GM19023 (cell line): ENCODE results near the gene GUCA1A.
"Not testable (repeated sequence)": the region's sequence is repeated elsewhere in the genome, so short reads cannot be mapped to it uniquely, and the experiment has no call there.

Source experiments
- ATAC-seq: cut with Tn5 transposase; IDR thresholded peaks from one replicate; pipeline ENCODE4 v1.9.1; 2021; ENCODE audit warnings: mild to moderate bottlenecking, moderate library complexity; ENCODE audit not compliant: unreplicated experiment

GUCA1A gene

DNA sequence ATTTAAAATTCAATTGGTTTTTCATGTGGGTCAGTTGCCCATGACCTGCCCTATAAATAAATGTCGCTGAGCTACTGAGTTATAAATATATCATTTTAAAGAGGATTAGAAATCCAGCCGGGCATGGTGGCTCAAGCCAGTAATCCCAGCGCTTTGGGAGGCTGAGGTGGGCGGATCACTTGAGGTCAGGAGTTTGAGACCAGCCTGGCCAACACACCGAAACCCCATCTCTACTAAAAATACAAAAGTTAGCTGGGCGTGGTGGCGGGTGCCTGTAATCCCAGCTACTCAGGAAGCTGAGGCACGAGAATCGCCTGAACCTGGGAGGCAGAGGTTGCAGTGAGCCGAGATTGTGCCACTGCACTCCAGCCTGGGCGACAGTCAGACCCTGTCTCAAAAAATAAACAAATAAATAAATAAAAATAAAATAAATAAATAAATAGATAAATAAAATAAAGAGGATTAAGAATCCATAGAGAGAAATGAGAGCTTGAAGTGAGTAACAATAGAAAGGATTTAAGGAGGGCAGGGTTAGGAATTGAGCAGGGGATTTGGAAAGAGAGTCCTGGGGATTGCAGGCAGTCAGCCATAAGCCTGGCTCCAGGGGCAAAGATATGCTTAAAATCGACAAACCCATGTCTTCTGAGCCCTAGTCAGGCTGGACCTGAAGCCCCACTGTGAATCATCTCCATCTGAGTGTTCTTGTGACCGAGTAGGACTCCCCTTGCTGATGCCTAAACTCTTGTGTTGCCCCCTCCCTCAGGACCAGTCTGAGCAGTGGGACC, 29.2 kb downstream of the GUCA1A start:
- not testable (repeated sequence) for ATAC-seq

DNA sequence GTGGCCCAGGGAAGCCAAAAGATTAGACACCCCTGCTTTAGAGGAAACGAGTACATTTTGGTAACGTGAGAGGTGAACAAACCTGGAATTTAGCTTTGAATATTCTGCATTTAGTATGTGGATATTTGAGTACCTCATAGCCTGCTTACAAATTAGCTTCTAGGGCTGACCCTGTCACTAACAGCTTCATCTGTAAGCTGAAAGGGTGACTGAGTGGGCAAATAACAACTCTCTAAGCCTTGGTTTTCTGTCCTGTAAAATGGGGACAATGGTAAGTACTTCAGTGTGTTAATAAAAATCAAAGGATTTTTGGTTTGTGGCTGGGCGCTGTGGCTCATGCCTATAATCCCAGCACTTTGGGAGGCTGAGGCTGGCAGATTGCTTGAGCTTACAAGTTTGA, 30.0 kb downstream of the GUCA1A start:
- no peak for ATAC-seq

DNA sequence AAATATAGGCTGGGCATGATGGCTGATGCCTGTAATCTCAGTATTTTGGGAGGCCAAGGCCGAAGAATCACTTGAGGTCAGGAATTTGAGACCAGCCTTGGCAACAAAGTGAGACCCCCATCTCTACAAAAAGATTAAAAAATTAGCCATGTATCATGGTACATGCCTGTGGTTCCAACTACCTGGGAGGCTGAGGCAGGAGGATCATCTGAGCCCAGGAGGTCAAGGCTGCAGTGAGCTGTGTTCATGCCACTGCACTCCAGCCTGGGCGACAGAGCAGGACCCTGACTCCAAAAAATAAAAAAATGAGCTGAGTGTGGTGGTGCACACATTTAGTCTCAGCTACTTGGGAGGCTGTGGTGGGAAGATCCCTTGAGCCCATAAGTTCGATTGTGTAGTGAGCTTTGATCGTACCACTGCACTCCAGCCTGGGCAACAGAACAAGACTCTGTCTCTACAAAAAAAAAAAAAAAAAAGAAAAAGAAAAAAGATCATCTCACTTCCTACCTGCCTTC, 31.7 kb downstream of the GUCA1A start:
- ATAC-seq = no peak

DNA sequence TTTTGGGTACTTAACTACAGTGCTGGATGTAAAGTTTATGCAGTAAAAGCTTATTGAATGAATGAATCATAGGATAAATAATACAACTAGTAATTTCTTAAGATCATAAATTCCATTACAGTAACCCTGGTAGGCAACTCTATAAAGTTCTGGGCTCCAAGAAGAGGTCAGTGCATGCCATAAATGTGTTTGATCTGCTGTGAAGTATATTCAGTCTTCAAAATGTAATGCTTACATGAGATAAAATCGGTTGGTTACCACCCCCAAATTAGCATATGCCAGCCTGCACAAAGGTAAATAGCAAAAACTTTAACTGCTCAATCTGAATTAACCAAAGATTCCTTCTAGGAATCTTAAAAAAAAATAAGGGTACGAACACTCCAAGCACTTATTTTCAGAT, 34.4 kb downstream of the GUCA1A start:
- not testable (repeated sequence) for ATAC-seq

DNA sequence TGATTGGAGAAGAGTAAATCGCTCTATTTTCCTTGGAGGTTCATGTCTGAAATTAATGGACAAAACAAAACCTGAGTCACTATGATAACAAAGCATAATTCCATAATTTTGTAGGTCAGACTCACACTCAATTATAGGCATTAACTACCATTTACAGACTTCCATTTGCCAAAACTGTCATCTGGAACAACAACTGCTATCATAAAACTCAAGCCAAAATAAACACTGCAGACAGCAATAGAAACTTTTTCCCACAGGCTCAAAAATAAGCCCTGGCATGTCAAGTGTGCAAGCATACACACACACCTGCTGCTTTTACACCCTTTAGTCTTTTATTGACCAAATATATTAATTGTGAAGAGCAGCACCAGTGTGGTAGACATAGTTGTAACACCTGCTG, 37.4 kb downstream of the GUCA1A start:
- no peak for ATAC-seq

DNA sequence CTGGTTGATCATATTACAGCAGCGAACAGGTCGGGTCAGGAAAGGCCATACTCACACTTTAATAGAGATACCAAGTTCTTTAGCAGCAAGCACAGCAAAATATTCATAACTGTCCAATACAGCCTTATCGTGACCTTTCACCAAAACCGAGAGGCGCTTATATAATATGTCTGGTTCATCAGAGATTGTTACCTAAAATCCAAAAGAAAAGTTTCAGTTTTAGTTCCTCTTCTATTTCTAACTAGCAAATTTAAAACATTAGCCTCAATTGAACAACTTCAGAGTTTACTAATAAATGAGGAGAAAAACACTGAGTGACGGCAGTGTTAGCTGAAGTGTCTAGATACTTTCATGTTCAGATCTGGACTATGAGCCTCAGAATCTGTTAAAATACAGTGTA, 38.6 kb downstream of the GUCA1A start:
- ATAC-seq = no peak

DNA sequence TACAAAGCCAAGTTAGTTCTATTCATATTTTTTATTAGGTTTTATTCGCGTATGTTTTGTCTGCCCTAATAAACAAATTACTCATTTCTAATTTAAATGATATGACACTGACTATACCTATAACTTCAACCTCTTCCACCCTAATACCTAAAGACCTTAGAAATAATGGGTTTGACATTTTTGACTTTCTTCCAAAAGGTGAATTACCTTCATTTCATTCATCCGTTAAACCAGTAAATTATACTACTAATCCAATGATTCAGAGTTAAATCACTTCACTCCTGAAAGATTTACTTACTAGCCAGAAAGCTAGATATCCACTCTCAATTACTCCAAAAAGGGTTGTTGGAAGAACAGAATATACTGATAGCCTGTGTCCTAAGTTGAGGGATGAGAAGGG, 39.3 kb downstream of the GUCA1A start:
- ATAC-seq = no peak

DNA sequence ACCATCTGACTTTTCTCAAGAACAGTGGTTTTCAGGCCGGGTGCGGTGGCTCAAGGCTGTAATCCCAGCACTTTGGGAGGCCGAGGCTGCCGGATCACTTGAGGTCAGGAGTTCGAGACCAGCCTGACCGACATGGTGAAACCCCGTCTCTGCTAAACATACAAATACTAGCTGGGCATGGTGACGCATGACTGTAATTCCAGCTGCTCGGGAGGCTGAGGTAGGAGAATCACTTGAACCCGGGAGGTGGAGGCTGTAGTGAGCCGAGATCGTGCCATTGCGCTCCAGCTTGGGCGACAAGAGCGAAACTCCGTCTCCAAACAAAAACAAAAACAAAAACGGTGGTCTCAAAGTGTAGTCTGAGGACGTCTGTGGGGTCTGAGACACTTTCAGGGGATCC, 43.3 kb downstream of the GUCA1A start:
- ATAC-seq = not testable (repeated sequence)

DNA sequence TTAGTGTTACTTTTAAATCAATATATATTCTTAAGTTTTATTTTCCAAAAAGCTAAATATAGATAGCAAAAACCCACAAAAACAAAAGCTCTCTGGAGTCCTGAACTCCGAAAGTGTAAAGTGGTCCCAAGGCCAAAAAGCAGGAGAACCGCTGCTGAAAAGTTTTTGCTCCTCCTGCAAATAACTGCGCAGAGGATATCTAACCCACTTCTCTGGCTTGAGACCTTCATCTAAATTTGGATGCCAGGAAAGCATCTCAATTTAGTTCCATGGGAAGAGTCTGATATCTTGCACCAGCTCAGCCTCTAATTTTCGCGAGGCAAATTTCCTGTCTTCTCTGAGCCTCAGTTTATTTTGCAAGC, 44.0 kb downstream of the GUCA1A start:
- no peak for ATAC-seq

DNA sequence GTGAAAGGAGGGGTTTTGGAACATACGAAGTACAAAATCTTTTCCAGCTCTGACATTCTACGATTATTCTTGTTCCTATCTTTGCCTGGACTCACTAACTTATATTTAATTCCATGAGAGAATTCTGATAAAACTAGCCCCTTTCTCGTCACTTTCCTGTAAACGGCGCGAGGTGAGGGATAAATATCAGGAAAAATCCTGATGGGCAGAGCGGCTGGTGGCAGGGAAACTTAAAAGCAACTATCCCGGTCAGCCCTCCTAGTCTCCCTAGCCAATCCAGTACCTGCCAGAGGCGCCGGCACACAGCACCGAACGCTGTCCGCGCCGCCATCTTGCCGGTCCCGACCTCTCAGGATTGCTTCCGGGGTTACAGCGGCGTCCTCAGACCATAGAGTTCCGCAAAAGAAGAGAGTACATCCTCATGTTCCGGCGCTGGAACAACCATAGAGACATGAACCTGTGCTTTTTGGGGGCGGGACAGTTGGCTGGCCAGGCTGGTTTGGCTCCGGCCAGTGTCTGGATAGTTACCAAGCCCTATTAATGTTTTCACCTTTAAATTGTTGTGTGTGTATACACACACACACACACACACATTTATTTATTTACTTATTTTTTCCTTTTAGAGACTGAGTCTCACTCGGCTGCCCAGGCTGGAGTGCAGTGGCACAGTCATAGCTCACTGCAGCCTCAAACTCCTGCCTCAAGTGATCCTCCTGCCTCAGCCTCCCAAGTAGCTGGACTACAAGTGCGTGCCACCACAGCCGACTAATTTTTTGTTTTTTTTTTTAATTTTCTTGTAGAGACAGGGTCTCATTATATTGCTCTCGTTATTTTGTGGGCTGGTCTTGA, 44.6 kb downstream of the GUCA1A start, which contains the start of gene MRPS10:
MRPS10 (minus strand) TSS at position 343 of the 849 bp plus-strand sequence; CDS start at position 331, 12 bp downstream.
- peak; percentile 92 for ATAC-seq

DNA sequence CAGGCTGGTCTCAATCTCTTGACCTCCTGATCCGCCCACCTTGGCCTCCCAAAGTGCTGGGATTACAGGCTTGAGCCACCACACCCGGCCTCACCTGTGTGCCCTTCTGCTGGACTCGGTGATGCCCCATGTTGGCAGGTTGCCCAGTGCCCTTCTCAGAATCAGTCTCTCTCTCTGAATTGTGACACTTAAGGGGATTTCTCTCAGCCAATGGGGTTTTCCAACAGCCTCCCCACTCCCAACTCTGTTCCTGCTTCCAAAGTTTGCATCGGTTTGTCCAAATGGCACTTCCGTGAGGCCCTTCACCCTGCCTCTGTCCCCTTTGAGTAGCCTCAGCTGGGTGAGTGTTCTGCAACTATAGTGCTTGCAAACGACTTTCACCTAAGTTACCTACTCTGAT, 47.6 kb downstream of the GUCA1A start:
- no peak for ATAC-seq

DNA sequence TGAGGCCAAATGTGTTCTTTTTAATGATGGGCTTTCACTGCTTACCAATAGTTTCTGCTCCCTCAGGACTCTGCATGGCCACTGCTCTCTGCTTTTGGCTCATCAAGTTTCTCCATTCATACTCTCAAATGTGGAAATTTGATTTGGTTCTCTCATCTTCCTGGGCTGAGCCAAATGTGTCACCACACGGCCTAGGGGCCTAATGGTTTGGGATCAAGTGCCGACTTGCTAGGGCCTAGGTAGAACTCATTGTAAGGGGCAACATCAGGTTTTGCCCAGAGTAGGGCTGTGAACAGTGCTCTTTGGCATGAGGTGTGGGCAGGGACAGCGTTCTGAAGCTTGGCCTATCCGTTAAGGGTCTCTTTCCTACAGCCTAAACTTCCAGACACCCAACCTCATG, 48.4 kb downstream of the GUCA1A start:
- ATAC-seq = no peak

DNA sequence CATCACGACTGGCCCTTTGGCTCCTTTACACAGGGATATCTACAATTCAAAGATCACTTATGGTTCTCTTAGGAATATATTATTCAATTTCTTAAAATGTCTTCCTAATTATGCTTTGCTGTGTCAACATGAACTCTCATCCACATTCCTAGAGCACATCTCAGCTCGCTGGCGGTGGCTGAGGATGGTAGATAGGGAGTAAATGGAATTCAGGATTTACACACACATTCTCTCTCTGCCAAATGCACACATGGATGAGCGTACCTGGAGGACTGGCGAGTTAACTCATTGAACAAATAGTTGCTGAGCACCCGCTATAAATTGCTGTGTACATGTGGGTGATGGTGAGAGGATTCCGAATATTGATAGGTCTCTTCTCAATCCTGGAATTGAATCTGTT, 49.3 kb downstream of the GUCA1A start:
- no peak for ATAC-seq

DNA sequence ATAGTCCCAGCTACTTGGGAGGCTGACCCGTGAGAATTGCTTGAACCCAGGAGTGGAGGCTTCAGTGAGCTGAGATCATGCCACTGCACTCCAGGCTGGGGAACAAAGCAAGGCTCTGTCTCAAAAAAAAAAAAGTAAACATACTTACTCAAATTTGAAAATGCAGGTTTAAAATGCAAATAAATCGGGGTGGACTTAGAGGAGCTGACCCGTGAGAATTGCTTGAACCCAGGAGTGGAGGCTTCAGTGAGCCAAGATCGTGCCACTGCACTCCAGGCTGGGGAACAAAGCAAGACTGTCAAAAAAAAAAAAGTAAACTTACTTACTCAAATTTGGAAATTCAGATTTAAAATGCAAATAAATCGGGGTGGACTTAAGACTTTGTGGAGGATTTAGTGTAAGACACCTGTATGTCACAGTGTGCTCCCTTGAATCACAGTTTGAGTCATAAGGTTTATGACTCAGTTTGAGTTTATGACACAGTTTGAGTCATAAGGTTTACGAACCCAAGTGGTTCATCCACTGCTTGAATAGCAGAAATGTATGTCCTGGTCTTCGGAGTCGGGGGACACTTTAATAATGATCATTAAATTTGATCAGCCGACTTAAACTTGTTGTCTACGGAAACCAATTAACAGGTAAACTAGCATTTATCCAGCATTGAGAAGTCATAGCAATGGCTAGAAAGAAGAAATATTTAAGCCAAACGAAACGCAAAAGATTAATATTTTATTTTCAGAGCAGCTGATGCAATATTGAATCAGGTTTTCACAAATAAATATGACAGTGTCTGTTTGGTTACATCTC, 51.3 kb downstream of the GUCA1A start:
- ATAC-seq = peak; percentile 91

DNA sequence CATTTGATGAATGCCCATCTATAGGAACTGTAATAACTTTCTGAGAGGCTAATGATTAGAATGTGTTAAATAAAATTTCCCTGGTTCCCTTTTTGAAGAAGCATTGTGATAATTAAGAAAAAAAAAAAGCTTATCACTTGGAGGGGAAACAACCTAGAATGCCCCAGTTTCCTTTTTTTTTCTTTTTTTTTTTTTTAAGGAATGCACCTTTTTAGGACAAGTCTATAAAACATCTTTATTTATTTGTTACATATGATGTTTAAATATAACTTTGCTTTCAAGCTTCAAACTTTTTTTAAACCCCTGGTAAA, 51.8 kb downstream of the GUCA1A start:
- ATAC-seq = no peak

DNA sequence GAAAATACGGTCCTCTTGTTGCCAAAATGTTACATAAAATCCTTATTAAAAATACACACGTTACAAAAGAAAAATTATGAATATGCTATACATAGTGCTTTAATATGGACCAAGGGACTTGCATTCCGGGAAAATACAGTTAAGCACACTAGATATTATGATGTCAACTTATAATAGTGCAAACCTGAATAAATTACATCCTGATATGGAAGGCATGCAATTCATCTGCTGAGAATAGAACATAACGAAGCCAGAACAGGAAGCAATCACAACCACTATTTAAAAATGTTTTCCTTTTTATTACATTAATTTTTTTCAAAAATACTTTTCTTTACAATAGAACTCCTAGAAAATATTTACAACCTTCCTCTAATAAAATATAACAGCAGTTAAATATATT, 52.3 kb downstream of the GUCA1A start:
- no peak for ATAC-seq

DNA sequence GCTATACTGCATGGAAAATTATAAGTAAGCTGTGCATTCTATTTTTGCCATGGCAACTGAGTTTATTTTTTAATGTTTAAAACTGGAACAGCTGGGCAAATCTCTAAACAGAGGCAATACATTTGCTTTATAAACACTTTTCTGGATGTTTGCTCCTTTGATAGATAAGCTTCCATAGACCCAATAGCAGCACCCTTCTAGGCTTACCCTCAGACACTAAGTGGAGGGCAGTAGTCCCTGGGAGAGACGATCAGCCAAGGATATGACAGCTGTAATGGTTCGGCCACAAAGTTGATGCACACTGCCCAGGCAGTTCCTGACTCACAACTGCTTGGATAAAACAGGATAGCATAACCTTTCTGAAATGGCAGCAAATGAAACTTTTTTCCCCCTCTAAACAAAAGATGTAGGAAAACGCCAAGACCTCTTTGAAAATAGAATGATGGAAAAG, 53.0 kb downstream of the GUCA1A start:
- no peak for ATAC-seq

DNA sequence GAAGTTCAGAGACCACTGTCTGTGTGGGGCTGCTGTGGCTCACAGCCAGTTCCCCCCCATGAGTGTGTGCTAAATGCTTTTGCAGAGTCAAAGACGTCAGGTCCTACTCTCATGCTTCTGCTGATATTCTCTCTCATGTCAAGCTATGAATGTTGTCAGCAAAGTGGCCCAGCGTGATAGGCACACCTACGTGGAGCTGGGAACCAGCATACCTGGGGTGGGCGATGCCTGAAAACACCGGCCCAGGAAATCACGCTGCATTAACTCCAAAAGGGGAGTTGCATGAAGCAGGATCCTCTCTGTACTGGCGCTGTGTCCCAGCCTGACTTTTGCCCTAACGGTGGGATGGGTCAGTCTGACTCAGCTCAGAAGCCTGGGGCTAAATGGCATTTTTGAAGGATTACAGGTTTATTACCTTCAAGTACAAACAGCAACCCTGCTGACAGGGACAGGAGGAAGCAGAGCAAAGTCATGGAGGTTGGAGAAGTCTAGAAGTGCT, 53.5 kb downstream of the GUCA1A start:
- ATAC-seq = no peak

DNA sequence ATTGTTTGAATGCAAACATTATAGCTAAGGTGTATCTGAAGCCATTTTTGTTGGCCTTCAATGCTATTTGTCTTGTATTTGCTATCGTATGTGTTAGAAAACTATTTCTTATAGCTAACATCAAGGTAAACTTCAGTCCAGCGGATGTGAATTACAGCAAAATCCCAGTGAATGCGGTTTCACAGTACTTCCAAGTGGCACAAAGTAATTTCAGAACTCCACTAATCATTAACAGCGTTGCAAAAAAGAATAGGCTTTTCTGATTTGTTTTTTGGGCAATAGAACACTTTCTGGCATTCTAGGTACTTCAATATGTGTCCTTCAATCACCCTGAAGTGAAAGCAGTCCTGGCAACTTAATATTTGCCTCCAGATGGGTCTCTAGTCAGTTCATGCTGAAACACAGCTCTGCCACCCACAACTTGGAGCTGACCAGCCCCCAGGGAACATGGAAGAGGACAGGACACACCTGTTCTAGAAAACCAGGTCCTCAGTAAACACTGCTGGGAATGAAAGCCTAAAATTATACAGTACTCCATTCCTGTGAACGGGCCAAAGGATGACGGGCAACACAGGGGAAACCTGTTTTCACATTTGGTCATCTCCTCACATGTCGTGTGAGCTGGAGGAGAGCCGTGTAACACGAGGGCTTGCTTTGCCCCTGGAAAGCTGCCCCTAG, 54.1 kb downstream of the GUCA1A start:
- ATAC-seq = no peak

DNA sequence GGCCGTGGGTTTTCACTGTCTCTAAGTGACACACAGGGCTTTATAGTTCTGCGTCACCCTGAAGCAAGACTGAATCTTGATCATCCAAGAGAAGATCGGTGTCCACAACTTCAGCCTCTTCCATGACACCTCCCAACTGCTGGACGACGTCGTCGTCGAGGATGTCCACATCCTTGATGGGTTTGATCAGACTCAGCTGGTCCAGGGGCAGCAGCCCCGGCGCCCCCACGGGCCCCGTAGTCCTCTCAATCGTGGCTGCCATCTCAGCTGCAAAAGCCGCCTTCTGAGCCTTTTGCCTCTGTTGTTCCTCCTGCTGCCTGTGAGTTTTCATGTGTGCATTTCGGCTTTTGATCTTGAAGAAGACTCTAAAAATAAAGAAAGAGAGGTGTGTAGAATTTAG, 55.1 kb downstream of the GUCA1A start:
- no peak for ATAC-seq
